Measurements from ENCODE around the gene LMO4. TPM values are rescaled to one million over a fixed set of nuclear protein-coding genes. Genes with fewer than 3 reads are reported as not detected.

The LMO4 gene
- polyA plus RNA-seq, 3 donors from 2014 or later: 34.4 to 57.5 (median 46.1) TPM

GRCh38 chr1:87331365-87332241, 2.9 kb downstream of the LMO4 start:
- H3K27me3 Mint-ChIP-seq (ENCODE audit: low read depth in 3 of 3): peaks cover 8 to 29% (median 22%) of the 10 kb centered on the region in 3 donors

GRCh38 chr1:87333692-87334347, 5.1 kb downstream of the LMO4 start:
- peak; percentile 67 to 70 (median 69) for DNase-seq
- Mint-ChIP-seq H3K36me3 (peaks cover 0 to 3% (median 0%) of the 10 kb centered on the region in 3 donors), H3K4me3 (peak overlapping the region; percentile 91 to 99 (median 97)), H3K4me1 (peaks cover 73 to 86% of the 10 kb centered on the region in 2 donors), H3K27me3 (ENCODE audit: low read depth in 3 of 3) (peaks cover 8 to 26% (median 18%) of the 10 kb centered on the region in 3 donors), H3K9me3 (peaks cover 0 to 2% (median 0%) of the 10 kb centered on the region in 6 donors), H3K27ac (peak overlapping the region; percentile 90 to 99 (median 96))

More at GRCh38 chr1:87331365-87332241, 2.9 kb downstream of the LMO4 start:
- H3K4me3 Mint-ChIP-seq: peak overlapping the region; percentile 91 to 99 (median 97)
- peaks cover 0 to 2% (median 0%) of the 10 kb centered on the region in 6 donors for H3K9me3 Mint-ChIP-seq
- peaks cover 67 to 75% of the 10 kb centered on the region in 2 donors for H3K4me1 Mint-ChIP-seq
- H3K27ac Mint-ChIP-seq: peak overlapping the region; percentile 90 to 99 (median 96)
- no peaks in the 10 kb centered on the region for H3K36me3 Mint-ChIP-seq
- peak; percentile 61 to 70 (median 69) for DNase-seq

GRCh38 chr1:87334351-87335174, 5.9 kb downstream of the LMO4 start:
- Mint-ChIP-seq H3K27me3 (ENCODE audit: low read depth in 3 of 3) (peaks cover 8 to 23% (median 18%) of the 10 kb centered on the region in 3 donors), H3K4me1 (peaks cover 73 to 93% of the 10 kb centered on the region in 2 donors), H3K27ac (peak overlapping the region; percentile 90 to 99 (median 96)), H3K9me3 (peaks cover 0 to 2% (median 0%) of the 10 kb centered on the region in 6 donors), H3K36me3 (peaks cover 0 to 7% (median 0%) of the 10 kb centered on the region in 3 donors), H3K4me3 (peak overlapping the region; percentile 91 to 99 (median 97))
- peak in 2 of 3 donors; percentile 16 to 27 for DNase-seq

GRCh38 chr1:87335175-87335884, 6.7 kb downstream of the LMO4 start:
- Mint-ChIP-seq H3K9me3 (peaks cover 0 to 2% (median 0%) of the 10 kb centered on the region in 6 donors), H3K36me3 (peaks cover 4 to 15% (median 7%) of the 10 kb centered on the region in 3 donors), H3K4me3 (peak overlapping the region; percentile 91 to 99 (median 97)), H3K27ac (peak overlapping the region; percentile 90 to 99 (median 96)), H3K27me3 (ENCODE audit: low read depth in 3 of 3) (peaks cover 8 to 23% (median 18%) of the 10 kb centered on the region in 3 donors), H3K4me1 (peaks cover 65 to 91% of the 10 kb centered on the region in 2 donors)
- peak; percentile 81 to 82 (median 81) for DNase-seq

- peak overlapping the region; percentile 84 to 89 (median 87) for H3K4me3 Mint-ChIP-seq
- H3K9me3 Mint-ChIP-seq: no peaks in the 10 kb centered on the region
- H3K36me3 Mint-ChIP-seq: peaks cover 7 to 27% (median 17%) of the 10 kb centered on the region in 3 donors
- H3K4me1 Mint-ChIP-seq: peaks cover 57 to 93% of the 10 kb centered on the region in 2 donors
- H3K27ac Mint-ChIP-seq: peak overlapping the region; percentile 83 to 94 (median 92)
- no peak for DNase-seq
- H3K27me3 Mint-ChIP-seq (ENCODE audit: low read depth in 3 of 3): peaks cover 8 to 19% (median 18%) of the 10 kb centered on the region in 3 donors
Observed at GRCh38 chr1:87336623-87337067, 8.0 kb downstream of the LMO4 start.

GRCh38 chr1:87337606-87338005, 8.9 kb downstream of the LMO4 start:
- Mint-ChIP-seq H3K4me3 (peak overlapping the region in 2 of 5 donors; percentile 36 to 39), H3K4me1 (peaks cover 48 to 93% of the 10 kb centered on the region in 2 donors)

GRCh38 chr1:87338566-87338965, 9.9 kb downstream of the LMO4 start:
- DNase-seq: no peak
- Mint-ChIP-seq H3K27me3 (ENCODE audit: low read depth in 3 of 3) (peaks cover 5 to 12% (median 10%) of the 10 kb centered on the region in 3 donors), H3K27ac (peak overlapping the region in 5 of 6 donors; percentile 21 to 90 (median 32)), H3K4me1 (peaks cover 38 to 93% of the 10 kb centered on the region in 2 donors), H3K4me3 (no peak overlapping the region), H3K9me3 (no peaks in the 10 kb centered on the region), H3K36me3 (peaks cover 7 to 41% (median 18%) of the 10 kb centered on the region in 3 donors)

More at GRCh38 chr1:87337606-87338005, 8.9 kb downstream of the LMO4 start:
- Mint-ChIP-seq H3K36me3 (peaks cover 7 to 36% (median 18%) of the 10 kb centered on the region in 3 donors), H3K27me3 (ENCODE audit: low read depth in 3 of 3) (peaks cover 8 to 14% (median 10%) of the 10 kb centered on the region in 3 donors), H3K9me3 (no peaks in the 10 kb centered on the region), H3K27ac (peak overlapping the region; percentile 83 to 94 (median 92))
- DNase-seq: no peak

GRCh38 chr1:87344231-87344630, 15.6 kb downstream of the LMO4 start:
- H3K9me3 Mint-ChIP-seq: no peaks in the 10 kb centered on the region
- peaks cover 21 to 61% (median 33%) of the 10 kb centered on the region in 3 donors for H3K36me3 Mint-ChIP-seq
- peaks cover 0 to 1% (median 0%) of the 10 kb centered on the region in 3 donors for H3K27me3 Mint-ChIP-seq (ENCODE audit: low read depth in 3 of 3)
- H3K4me3 Mint-ChIP-seq: no peak overlapping the region
- peak overlapping the region; percentile 1 to 27 (median 20) for H3K27ac Mint-ChIP-seq
- peaks cover 5 to 84% of the 10 kb centered on the region in 2 donors for H3K4me1 Mint-ChIP-seq
- no peak for DNase-seq

GRCh38 chr1:87346130-87346814, 17.6 kb downstream of the LMO4 start:
- Mint-ChIP-seq H3K9me3 (no peaks in the 10 kb centered on the region), H3K4me1 (peaks cover 4 to 67% of the 10 kb centered on the region in 2 donors), H3K27ac (peak overlapping the region in 4 of 6 donors; percentile 15 to 77 (median 34)), H3K36me3 (peaks cover 15 to 41% (median 20%) of the 10 kb centered on the region in 3 donors), H3K4me3 (no peak overlapping the region), H3K27me3 (ENCODE audit: low read depth in 3 of 3) (peaks cover 0 to 1% (median 0%) of the 10 kb centered on the region in 3 donors)
- no peak for DNase-seq

- peaks cover 14 to 24% (median 15%) of the 10 kb centered on the region in 3 donors for H3K36me3 Mint-ChIP-seq
- peak overlapping the region in 4 of 6 donors; percentile 24 to 76 (median 46) for H3K27ac Mint-ChIP-seq
- H3K4me3 Mint-ChIP-seq: no peak overlapping the region
- peaks cover 0 to 1% (median 0%) of the 10 kb centered on the region in 3 donors for H3K27me3 Mint-ChIP-seq (ENCODE audit: low read depth in 3 of 3)
- H3K9me3 Mint-ChIP-seq: no peaks in the 10 kb centered on the region
- H3K4me1 Mint-ChIP-seq: peaks cover 4 to 45% of the 10 kb centered on the region in 2 donors
- no peak for DNase-seq
Observed at GRCh38 chr1:87348341-87349019, 19.8 kb downstream of the LMO4 start.

- peaks cover 0 to 1% (median 0%) of the 10 kb centered on the region in 3 donors for H3K27me3 Mint-ChIP-seq (ENCODE audit: low read depth in 3 of 3)
- peak overlapping the region in 4 of 6 donors; percentile 12 to 76 (median 46) for H3K27ac Mint-ChIP-seq
- no peak for DNase-seq
- H3K9me3 Mint-ChIP-seq: no peaks in the 10 kb centered on the region
- H3K36me3 Mint-ChIP-seq: peaks cover 10 to 20% (median 10%) of the 10 kb centered on the region in 3 donors
- H3K4me1 Mint-ChIP-seq: peaks cover 4 to 40% of the 10 kb centered on the region in 2 donors
- no peak overlapping the region for H3K4me3 Mint-ChIP-seq
Observed at GRCh38 chr1:87349036-87349435, 20.4 kb downstream of the LMO4 start.

Data from immature natural killer cell (primary cell).